ENCODE data around the gene USP2. TPM values are rescaled to one million over a fixed set of nuclear protein-coding genes. Genes with fewer than 3 reads are reported as not detected.

USP2 gene
- polyA plus RNA-seq, 3 donors = 0.36 TPM; not detected in 2

DNA sequence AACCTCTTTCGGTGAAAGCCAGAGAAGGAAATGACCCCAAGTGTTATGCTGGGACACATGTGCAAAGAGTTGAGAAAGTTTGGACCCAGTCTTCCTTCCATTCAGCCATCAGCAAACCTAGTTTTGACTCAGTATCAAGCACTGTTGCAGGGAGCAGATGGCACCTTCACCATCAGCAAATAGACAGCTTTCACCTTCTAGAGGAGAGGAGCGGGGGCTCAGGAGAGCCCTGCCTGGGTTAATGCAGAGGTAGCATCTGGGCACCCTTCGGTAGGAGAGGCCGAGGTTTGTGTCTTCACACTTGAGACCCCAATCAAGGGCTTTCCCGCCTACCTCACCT lies 18.8 kb downstream of the USP2 start:
- Mint-ChIP-seq H3K4me1 (peaks cover 13% of the 10 kb centered on the region), H3K27ac (peak overlapping the region in 1 of 7 donors; percentile 37), H3K36me3 (peaks cover 3 to 4% of the 10 kb centered on the region in 2 donors), H3K9me3 (peaks cover 0 to 5% (median 3%) of the 10 kb centered on the region in 7 donors), H3K27me3 (ENCODE audit: low read depth in 3 of 3) (peaks cover 39 to 59% (median 51%) of the 10 kb centered on the region in 3 donors), H3K4me3 (peak overlapping the region in 1 of 2 donors; percentile 52)
- TF ChIP-seq, protein P1, sequence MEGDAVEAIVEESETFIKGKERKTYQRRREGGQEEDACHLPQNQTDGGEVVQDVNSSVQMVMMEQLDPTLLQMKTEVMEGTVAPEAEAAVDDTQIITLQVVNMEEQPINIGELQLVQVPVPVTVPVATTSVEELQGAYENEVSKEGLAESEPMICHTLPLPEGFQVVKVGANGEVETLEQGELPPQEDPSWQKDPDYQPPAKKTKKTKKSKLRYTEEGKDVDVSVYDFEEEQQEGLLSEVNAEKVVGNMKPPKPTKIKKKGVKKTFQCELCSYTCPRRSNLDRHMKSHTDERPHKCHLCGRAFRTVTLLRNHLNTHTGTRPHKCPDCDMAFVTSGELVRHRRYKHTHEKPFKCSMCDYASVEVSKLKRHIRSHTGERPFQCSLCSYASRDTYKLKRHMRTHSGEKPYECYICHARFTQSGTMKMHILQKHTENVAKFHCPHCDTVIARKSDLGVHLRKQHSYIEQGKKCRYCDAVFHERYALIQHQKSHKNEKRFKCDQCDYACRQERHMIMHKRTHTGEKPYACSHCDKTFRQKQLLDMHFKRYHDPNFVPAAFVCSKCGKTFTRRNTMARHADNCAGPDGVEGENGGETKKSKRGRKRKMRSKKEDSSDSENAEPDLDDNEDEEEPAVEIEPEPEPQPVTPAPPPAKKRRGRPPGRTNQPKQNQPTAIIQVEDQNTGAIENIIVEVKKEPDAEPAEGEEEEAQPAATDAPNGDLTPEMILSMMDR (IDR thresholded peaks at IDR 0.05) = no peak
- Histone ChIP-seq H3K4me3 (replicated peaks in 1 of 3; ENCODE audit: low read depth in 2 of 3, low read length in 3 of 3) (no peak overlapping the region), H3K36me3 (replicated peaks in 1 of 2; ENCODE audit: control insufficient read depth in 1 of 2, insufficient read depth in 2 of 2, low read length in 2 of 2) (no peaks in the 10 kb centered on the region), H3K4me2 (replicated peaks; ENCODE audit: extremely low read depth, low read length, poor library complexity, severe bottlenecking) (no peak overlapping the region), H4K20me1 (ENCODE audit: insufficient read depth, low read length) (no peaks in the 10 kb centered on the region), H3K9me3 (replicated peaks in 1 of 2; ENCODE audit: control insufficient read depth in 1 of 2, insufficient read depth in 1 of 2, low read length in 2 of 2) (no peaks in the 10 kb centered on the region), H2AFZ (ENCODE audit: insufficient read depth, low read depth, low read length, poor library complexity, severe bottlenecking) (no peak overlapping the region), H3K4me1 (ENCODE audit: control insufficient read depth in 1 of 2, insufficient read depth in 2 of 2, low read length in 2 of 2) (peaks cover 7 to 14% of the 10 kb centered on the region in 2 donors), H3K9ac (ENCODE audit: insufficient read depth, low read length, poor library complexity, severe bottlenecking) (no peak overlapping the region), H3K79me2 (ENCODE audit: insufficient read depth, low read length) (no peaks in the 10 kb centered on the region), H3K27ac (ENCODE audit: low read depth in 1 of 2, low read length in 2 of 2) (no peak overlapping the region), H3K27me3 (ENCODE audit: control insufficient read depth in 2 of 2, insufficient read depth in 2 of 2, low read length in 2 of 2) (peaks cover 28 to 37% of the 10 kb centered on the region in 2 donors)
- WGBS (ENCODE audit: insufficient coverage) = 95% methylated on average over 4 of the region's 5 CpGs
- no peak for DNase-seq
- intact Hi-C loops (cut with micrococcal nuclease) = no loop called here

DNA sequence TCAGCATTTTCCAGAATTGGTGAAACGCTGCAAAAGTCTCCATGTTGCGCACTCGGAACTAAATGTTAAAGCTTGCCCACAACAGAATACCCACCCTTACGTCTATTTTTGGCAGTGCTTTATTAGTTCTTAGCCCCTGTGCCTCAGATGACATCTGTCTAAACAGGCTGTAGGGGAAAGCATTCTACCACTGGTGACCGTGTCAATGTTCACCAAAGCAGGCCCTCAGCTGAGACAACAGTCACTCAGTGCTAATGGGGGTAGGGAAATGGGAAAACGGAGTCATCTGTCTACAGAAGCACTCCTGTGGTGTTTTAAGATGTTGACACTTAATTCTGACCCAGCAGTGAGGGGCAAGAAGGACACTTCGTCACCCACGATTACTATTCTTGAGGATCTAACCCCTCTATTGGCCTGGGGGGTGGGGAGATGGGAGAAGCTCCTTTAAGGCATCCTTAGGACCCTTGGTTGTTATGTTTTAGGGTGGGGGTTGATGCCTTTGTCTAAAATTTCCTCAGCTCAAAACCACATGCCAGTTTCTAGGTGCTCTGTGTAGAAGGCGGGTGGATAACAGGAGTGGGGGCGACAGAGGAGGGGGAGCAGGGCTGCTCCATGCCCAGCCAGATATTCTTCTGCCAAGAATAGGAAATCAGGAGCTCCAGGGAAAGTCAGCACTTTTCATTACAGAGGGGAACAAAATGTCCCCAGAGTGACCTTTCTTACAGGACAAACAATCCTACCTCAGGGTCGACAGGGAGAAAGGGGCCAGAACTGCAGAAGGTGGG lies 19.4 kb downstream of the USP2 start:
- intact Hi-C loops (cut with micrococcal nuclease) = no loop called here
- no peaks in the 10 kb centered on the region for H3K36me3 ChIP-seq (replicated peaks in 1 of 2; ENCODE audit: control insufficient read depth in 1 of 2, insufficient read depth in 2 of 2, low read length in 2 of 2)
- peaks cover 42 to 61% (median 56%) of the 10 kb centered on the region in 3 donors for H3K27me3 Mint-ChIP-seq (ENCODE audit: low read depth in 3 of 3)
- whole genome bisulfite sequencing (ENCODE audit: insufficient coverage) = 100% methylated on average over 6 of the region's 11 CpGs
- peaks cover 0 to 5% (median 3%) of the 10 kb centered on the region in 7 donors for H3K9me3 Mint-ChIP-seq
- peaks cover 3 to 4% of the 10 kb centered on the region in 2 donors for H3K36me3 Mint-ChIP-seq
- no peak overlapping the region for H2AFZ ChIP-seq (ENCODE audit: insufficient read depth, low read depth, low read length, poor library complexity, severe bottlenecking)
- peak overlapping the region in 1 of 7 donors; percentile 37 for H3K27ac Mint-ChIP-seq
- H3K9ac ChIP-seq (ENCODE audit: insufficient read depth, low read length, poor library complexity, severe bottlenecking) = no peak overlapping the region
- no peaks in the 10 kb centered on the region for H4K20me1 ChIP-seq (ENCODE audit: insufficient read depth, low read length)
- no peak overlapping the region for H3K4me2 ChIP-seq (replicated peaks; ENCODE audit: extremely low read depth, low read length, poor library complexity, severe bottlenecking)
- H3K27ac ChIP-seq (ENCODE audit: low read depth in 1 of 2, low read length in 2 of 2) = no peak overlapping the region
- no peak for DNase-seq
- no peak overlapping the region for H3K4me3 ChIP-seq (replicated peaks in 1 of 3; ENCODE audit: low read depth in 2 of 3, low read length in 3 of 3)
- H3K4me1 ChIP-seq (ENCODE audit: control insufficient read depth in 1 of 2, insufficient read depth in 2 of 2, low read length in 2 of 2) = peaks cover 7 to 14% of the 10 kb centered on the region in 2 donors
- H3K4me1 Mint-ChIP-seq = peaks cover 13% of the 10 kb centered on the region
- TF ChIP-seq, protein P1 (IDR thresholded peaks at IDR 0.05) = no peak
- H3K79me2 ChIP-seq (ENCODE audit: insufficient read depth, low read length) = no peaks in the 10 kb centered on the region
- no peaks in the 10 kb centered on the region for H3K9me3 ChIP-seq (replicated peaks in 1 of 2; ENCODE audit: control insufficient read depth in 1 of 2, insufficient read depth in 1 of 2, low read length in 2 of 2)
- peak overlapping the region in 1 of 2 donors; percentile 52 for H3K4me3 Mint-ChIP-seq
- H3K27me3 ChIP-seq (ENCODE audit: control insufficient read depth in 2 of 2, insufficient read depth in 2 of 2, low read length in 2 of 2) = peaks cover 28 to 40% of the 10 kb centered on the region in 2 donors

Measured in CD14-positive monocyte (primary cell).